CD4-positive, alpha-beta T cell treated with Interleukin-1 beta for 1 hour (primary cell): ENCODE measurements around the gene DST.
A peak's percentile ranks its signal among the peaks of the same experiment; 100 is the strongest.

ENCODE experiments used
- DNase-seq, 2 donors: peaks; one replicate each; pipeline ENCODE4 v3.0.0-alpha.2; 2020 to 2022

The DST gene

GRCh38 chr6:56618050-56618449 is 24.6 kb downstream of the DST start:
- no peak for DNase-seq

- no peak for DNase-seq
Measured at GRCh38 chr6:56616967-56617366, 25.7 kb downstream of the DST start.

GRCh38 chr6:56613247-56613851 is 29.3 kb downstream of the DST start:
- no peak for DNase-seq

GRCh38 chr6:56608332-56608731 is 34.4 kb downstream of the DST start:
- no peak for DNase-seq

- no peak for DNase-seq
Measured at GRCh38 chr6:56607111-56607752, 35.5 kb downstream of the DST start.

GRCh38 chr6:56605435-56605834 is 37.3 kb downstream of the DST start:
- no peak for DNase-seq

GRCh38 chr6:56604186-56604585 is 38.5 kb downstream of the DST start:
- DNase-seq: no peak

GRCh38 chr6:56601390-56601789 is 41.3 kb downstream of the DST start:
- no peak for DNase-seq

- DNase-seq: peak; percentile 21 to 36
Measured at GRCh38 chr6:56595490-56596122, 47.1 kb downstream of the DST start.

- DNase-seq: no peak
Measured at GRCh38 chr6:56594699-56595098, 48.0 kb downstream of the DST start.

GRCh38 chr6:56593801-56594318 is 48.8 kb downstream of the DST start:
- DNase-seq: no peak

- DNase-seq: no peak
Measured at GRCh38 chr6:56582236-56582635, 60.5 kb downstream of the DST start.

GRCh38 chr6:56581296-56581925 is 61.3 kb downstream of the DST start:
- no peak for DNase-seq

- no peak for DNase-seq
Measured at GRCh38 chr6:56580271-56580670, 62.4 kb downstream of the DST start.

GRCh38 chr6:56579155-56579851 is 63.4 kb downstream of the DST start:
- DNase-seq: no peak

GRCh38 chr6:56575736-56576135 is 67.0 kb downstream of the DST start:
- no peak for DNase-seq

- DNase-seq: no peak
Measured at GRCh38 chr6:56574292-56574691, 68.4 kb downstream of the DST start.

- DNase-seq: no peak
Measured at GRCh38 chr6:56573624-56574023, 69.1 kb downstream of the DST start.

GRCh38 chr6:56572788-56573471 is 69.8 kb downstream of the DST start:
- DNase-seq: no peak

- DNase-seq: no peak
Measured at GRCh38 chr6:56571605-56572004, 71.1 kb downstream of the DST start.

- peak in 1 of 2 donors; percentile 14 for DNase-seq
Measured at GRCh38 chr6:56570413-56571359, 72.0 kb downstream of the DST start.
